ENCODE data around the gene GFM1.

GRCh38 chr3:158703566-158703965 lies 59.2 kb downstream of the GFM1 start:
- TF ChIP-seq EZH2 (IDR thresholded peaks at IDR 0.05) (no peak), POLR2AphosphoS5 (IDR thresholded peaks at IDR 0.05; ENCODE audit: borderline replicate concordance, low read depth, low read length) (no peak)

Data from SK-N-MC (cell line).